GM18873 (cell line): ENCODE results near the gene CD48.

Source experiments
- ATAC-seq: cut with Tn5 transposase; IDR thresholded peaks from one replicate; pipeline ENCODE4 v1.9.1; 2021; ENCODE audit warnings: mild to moderate bottlenecking, moderate library complexity, moderate number of reproducible peaks; ENCODE audit not compliant: unreplicated experiment, low FRiP score

The CD48 gene

DNA sequence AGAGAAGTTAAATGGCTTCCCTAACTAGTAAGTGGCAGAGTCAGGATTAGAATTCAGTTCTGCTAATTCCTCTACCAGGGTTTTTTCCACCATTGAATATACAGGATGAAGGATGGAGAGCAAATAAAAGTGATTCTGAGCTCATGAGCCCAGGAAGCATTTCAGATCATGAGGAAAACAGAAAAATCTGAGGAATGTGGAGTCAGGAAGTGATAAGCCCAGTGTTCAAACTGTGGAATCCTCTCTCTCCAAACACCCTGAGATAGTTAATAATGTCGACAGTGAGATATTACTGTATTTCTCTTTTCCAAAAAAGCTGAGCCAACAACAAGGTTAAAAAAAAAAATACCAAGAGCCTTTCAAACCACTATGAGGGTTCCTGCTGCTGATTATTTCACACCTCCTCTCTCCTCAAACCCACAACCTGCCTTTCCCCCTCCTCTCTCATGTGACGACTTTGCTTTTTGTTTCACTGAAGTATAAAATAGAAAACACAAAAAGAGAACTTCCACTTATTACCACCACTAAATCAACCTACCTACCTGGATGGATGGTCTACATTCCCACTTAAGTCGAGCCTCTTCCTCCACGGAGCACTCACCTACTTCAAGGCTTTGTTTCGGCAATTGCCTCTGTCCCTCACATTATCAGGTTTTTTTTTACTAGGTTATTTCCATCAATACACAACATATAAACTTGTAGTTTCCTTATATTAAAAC lies 73.6 kb downstream of the CD48 start:
- ATAC-seq, result no peak

DNA sequence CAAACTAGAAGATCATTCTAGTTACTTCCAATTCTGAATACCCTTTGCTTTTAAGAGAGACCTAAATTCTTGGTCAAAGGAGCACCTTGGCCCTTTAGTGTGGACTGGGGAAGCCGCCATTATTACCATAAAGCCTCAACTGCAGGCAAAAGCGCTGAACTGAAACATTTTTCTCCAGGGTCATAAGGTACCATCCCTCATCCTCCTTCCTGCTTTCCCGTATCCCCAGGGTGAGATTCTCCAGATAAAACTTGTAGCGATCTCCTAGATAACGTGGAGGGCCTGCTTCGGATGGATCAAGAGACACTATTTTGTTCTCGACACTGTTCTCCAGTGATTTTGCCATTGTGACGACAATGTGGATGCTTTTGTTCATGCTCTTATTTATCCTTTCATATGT lies 74.6 kb downstream of the CD48 start:
- no peak for ATAC-seq

DNA sequence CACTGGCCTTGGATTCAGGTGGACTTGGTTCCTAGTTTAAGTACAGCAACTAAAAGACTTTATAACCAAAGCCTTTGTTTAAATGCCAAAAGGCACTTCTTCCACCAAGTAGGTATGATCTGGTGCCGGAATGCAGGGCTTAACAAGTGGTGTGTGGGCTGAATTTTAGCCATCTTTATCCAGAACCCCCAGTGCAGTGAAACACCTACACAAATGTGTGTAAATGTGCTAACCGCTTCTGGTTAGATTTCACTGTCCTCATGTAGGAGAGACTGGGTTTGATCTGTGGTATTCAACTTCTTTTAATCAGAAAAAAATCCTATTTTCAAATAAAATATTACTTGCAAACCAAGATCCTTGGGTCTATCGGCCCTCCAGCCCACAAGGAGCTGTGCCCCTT lies 75.1 kb downstream of the CD48 start:
- ATAC-seq, result no peak

DNA sequence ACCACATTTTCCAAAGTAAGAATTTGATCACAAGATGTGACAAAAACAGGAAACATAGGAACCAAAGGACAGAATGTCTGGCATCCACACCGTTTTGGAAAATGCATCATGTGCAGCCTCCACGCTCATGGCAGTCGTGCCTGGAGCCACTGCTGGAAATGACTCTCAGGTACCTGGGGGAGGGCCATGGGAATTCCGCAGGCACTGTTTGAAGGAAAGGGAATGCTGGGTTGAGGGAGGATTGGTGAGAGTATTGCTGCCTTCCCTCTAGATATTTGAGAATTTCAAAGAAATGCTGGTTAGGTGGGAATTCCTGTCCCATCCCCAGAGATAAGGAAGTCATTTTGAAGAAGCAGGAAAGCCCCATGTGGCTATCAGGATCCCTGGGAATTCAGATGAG lies 75.5 kb downstream of the CD48 start:
- ATAC-seq, result no peak

DNA sequence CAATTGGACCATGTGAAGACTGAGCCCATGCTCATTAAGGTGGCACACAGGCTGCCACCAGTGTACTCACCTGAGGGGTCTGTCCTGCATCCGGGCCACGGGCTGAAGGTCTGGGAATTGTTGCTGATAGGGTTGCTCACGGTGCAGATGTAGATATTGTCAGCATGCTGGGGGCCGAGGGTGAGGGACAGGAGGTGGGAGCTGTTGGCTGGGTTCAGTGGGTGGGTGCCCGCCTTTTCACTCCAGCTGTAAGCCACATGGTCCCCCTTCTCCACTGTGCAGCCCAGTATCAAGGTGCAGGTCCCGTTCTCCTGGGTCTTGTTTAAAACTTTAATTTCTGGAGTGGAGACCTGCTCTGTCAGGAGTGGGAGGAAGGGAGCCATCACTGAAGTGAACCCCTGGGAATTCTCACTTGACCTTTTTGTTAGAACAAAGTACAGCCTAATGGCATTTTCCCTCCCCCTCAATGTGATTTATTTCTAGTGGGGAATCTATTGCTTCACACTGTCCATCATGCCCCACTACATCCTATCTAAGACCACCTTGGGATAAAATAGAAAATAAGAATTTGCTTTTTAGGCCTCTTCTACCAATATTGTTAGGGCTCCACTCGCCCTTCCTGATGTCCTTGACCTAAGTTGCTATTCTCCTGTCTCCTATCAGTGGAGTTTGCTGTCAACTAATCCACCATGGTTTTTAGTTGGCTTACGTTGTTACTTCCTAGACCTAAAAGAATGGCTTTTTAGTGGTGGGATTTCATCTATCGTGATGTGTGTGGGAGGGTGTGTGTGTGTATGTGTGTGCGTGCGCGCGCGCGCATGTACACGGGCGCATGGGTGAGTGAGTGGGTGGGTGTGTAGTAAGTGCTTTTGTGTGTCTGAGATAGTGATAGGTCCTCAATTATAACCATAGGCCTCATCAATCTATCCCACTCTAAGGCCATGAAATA lies 76.8 kb downstream of the CD48 start:
- no peak for ATAC-seq

GRCh38 chr1:160633330-160633903 lies 78.2 kb downstream of the CD48 start:
- ATAC-seq, result no peak

DNA sequence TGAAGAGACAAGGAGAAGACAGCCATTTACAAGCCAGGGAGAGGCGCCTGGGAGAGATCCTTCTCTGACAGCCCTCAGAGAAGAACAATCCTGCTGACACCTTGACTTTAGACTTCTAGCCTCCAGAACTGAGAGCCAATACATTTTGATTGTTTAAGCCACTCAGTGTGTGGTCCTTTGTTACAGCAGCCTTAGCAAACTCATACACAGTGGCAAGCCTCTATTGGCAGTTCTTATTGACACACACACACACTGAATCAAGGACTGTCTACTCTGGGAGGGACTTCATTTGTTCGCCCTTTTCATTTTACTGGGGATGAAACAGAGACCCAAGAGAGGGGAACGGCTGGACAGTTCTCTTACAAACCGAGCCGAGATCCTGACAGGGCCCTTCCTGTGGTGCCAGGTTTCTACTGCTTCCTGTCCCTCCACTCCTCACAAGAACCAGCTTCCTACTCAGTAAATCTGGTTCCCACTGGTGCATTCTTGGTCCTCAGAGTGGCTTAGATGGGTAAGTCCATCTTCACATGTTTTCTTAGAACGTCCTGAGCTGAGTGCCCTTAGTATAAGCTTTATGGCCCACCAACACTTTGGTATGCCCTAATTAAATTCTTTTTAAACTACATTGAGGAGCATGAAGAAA lies 79.5 kb downstream of the CD48 start:
- no peak for ATAC-seq

DNA sequence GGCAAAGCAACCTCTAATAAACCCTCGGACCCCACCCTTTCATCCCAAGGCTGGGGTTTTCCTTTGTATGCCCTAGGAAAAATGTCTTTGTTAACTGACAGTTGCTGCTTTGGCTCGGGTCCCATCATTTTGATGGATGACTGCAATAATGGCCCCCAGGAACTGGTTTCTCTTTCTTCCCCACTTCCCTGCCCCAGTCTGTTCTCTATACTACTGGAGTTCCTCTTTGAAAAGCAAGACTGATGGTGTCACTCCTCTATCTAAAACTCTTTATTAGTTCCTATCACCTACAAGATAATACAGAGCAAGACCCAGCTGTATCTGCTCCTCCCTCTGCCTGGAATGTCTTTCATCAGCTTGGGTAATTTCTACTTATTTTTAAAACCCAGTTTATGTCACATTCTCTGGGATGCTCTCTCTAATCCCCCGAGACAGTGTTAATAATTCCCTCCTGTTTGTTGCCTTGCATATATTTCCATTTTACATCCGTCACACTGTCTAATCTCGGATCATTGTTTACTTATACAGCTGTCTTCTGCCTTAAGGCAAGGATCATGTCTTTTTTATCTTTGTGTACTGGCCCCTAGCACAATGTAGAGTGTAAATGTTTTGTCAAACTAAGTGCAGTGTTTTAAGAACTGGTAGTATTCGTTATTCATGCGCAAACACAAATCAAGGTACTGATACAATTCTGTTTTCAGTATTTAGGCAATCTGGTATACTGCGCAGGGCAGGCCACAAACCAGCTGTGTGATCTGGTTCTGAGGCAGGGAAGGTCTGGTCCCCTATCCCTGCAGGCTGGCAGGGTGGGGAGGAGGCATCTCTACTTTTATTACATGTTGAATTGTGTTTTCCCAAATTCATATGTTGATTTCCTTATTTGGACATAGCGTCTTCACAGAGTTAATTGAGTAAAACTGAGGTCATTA lies 80.8 kb downstream of the CD48 start:
- no peak for ATAC-seq

DNA sequence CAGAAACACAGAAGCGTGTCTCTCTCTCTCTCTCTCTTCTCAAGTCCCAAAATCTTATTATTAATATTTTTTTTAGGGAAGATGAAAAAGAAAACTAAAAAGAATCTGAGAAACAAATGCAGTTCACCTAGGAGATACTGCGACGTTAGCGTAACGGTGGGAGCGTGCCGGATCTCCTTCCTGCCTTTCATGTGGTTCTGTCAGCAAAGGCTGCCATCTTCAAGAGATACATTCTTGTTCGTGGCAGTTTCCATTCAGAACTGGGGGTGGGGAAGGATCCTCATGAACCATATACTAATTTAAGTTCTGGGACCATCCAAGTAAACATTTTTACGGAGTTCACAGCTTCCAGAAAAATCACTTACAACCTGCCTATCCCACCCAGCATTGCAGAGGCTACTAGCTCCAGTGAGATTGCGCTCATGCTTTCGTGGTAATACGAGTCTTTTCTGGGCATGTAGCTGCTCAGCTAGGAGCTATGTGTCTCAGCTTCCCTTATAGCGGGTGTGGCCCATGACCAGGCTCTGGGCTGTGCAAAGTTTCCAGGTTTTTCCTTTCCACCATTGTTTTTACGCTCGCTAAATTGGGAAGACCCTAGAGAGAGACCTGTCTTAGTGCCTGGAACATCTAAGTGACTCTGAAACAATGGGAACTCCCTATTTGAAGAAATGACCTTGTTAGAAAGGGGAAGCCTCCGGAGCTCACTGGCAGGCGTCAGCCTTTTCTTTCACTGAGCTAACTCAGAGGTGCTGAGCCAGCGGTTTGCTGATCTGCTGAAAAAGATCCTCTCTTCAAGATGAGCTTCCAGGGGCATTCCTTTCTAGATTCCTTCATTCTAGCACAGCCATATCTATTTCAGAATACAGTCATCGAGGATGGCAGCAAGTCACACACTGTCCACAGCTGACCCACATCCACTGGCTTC lies 82.1 kb downstream of the CD48 start:
- no peak for ATAC-seq

DNA sequence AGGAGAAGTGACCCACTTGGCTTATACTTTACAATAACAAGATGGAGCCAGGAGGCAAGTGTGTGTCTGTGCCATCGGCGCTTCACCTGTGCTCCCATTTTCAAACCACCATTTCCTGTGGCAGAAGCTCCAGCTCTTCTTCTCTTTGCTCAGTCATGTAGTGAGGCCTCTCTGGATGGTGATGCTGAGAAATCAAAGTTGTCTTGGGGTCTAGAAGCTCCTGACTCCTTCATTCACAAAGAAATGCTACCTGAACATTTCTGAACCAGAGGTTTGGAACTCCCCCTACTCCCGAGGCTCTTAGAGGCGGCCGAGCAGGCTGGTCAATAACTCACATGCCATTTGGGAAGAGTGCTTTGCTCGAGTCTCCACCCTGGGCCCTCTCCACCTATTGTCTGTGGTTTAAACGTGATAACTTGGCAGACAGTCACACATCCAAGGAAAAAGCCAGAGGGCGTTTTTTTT lies 82.8 kb downstream of the CD48 start:
- no peak for ATAC-seq
